HEK293 (cell line): Measurements from ENCODE around the gene HES1.
A peak's percentile ranks its signal among the peaks of the same experiment; 100 is the strongest.

Source experiments
- ATF2 ChIP-seq: fragments of 450-650 bp; formaldehyde crosslinking; IDR thresholded peaks from 2 replicates; pipeline ENCODE4 v1.5.1; 2016; ENCODE audit warnings: missing biosample characterization, missing genetic modification characterization, low read depth
- FEZF1 ChIP-seq: fragments of 450-650 bp; formaldehyde crosslinking; IDR thresholded peaks from 2 replicates; pipeline ENCODE4 v1.5.1; 2016; ENCODE audit warnings: missing biosample characterization, missing genetic modification characterization
- IKZF3 ChIP-seq: fragments of 450-650 bp; IDR thresholded peaks from 2 replicates; pipeline ENCODE4 v1.5.0; 2018; ENCODE audit warnings: missing biosample characterization, mild to moderate bottlenecking, missing genetic modification characterization, moderate library complexity
- MYNN ChIP-seq: fragments of 450-650 bp; formaldehyde crosslinking; IDR thresholded peaks from 2 replicates; pipeline ENCODE4 v1.5.1; 2016; ENCODE audit warnings: missing biosample characterization, missing genetic modification characterization, borderline replicate concordance
- OSR2 ChIP-seq: fragments of 450-650 bp; formaldehyde crosslinking; IDR thresholded peaks from 2 replicates; pipeline ENCODE4 v1.5.1; 2016; ENCODE audit warnings: missing biosample characterization, missing genetic modification characterization
- SCRT2 ChIP-seq: fragments of 450-650 bp; formaldehyde crosslinking; IDR thresholded peaks from 2 replicates; pipeline ENCODE4 v1.5.1; 2016; ENCODE audit warnings: missing biosample characterization, missing genetic modification characterization
- SETDB1 ChIP-seq: IDR thresholded peaks from one replicate; pipeline ENCODE4 v1.6.1; 2017; ENCODE audit warnings: mild to moderate bottlenecking, low read length, moderate library complexity, mixed read lengths; ENCODE audit not compliant: insufficient read length
- ZBTB21 ChIP-seq: fragments of 450-650 bp; formaldehyde crosslinking; IDR thresholded peaks from 2 replicates; pipeline ENCODE4 v1.5.1; 2017; ENCODE audit warnings: missing biosample characterization, missing genetic modification characterization
- ZEB2 ChIP-seq: fragments of 450-650 bp; formaldehyde crosslinking; IDR thresholded peaks from 2 replicates; pipeline ENCODE4 v1.5.1; 2016; ENCODE audit warnings: missing biosample characterization, missing genetic modification characterization
- ZFP41 ChIP-seq: fragments of 450-650 bp; formaldehyde crosslinking; IDR thresholded peaks from 2 replicates; pipeline ENCODE4 v1.5.1; 2016; ENCODE audit warnings: missing biosample characterization, missing genetic modification characterization, borderline replicate concordance
- ZNF239 ChIP-seq: fragments of 450-650 bp; formaldehyde crosslinking; IDR thresholded peaks from 2 replicates; pipeline ENCODE4 v1.5.1; 2016; ENCODE audit warnings: missing biosample characterization, missing genetic modification characterization
- ZNF24 ChIP-seq: fragments of 450-650 bp; formaldehyde crosslinking; IDR thresholded peaks from 2 replicates; pipeline ENCODE4 v1.5.1; 2016; ENCODE audit warnings: missing biosample characterization, missing genetic modification characterization
- ZNF324 ChIP-seq: fragments of 450-650 bp; formaldehyde crosslinking; IDR thresholded peaks from 2 replicates; pipeline ENCODE4 v1.5.1; 2016; ENCODE audit warnings: missing biosample characterization, missing genetic modification characterization
- ZNF366 ChIP-seq: fragments of 450-650 bp; formaldehyde crosslinking; conservative IDR thresholded peaks from 2 replicates; pipeline ENCODE4 v1.5.1; 2016; ENCODE audit warnings: missing biosample characterization, missing genetic modification characterization
- ZNF501 ChIP-seq: fragments of 450-650 bp; formaldehyde crosslinking; IDR thresholded peaks from 2 replicates; pipeline ENCODE4 v1.5.1; 2016; ENCODE audit warnings: missing biosample characterization, missing genetic modification characterization
- ZNF776 ChIP-seq: fragments of 450-650 bp; formaldehyde crosslinking; IDR thresholded peaks from 2 replicates; pipeline ENCODE4 v1.5.0; 2017; ENCODE audit warnings: missing biosample characterization, missing genetic modification characterization, borderline replicate concordance
- ZNF843 ChIP-seq: fragments of 450-650 bp; formaldehyde crosslinking; IDR thresholded peaks from 2 replicates; pipeline ENCODE4 v1.5.1; 2016; ENCODE audit warnings: missing biosample characterization, missing genetic modification characterization
- TF ChIP-seq, protein P1 (sequence below): fragments of 450-650 bp; formaldehyde crosslinking; IDR thresholded peaks from 2 replicates; pipeline ENCODE4 v1.5.1; 2017; ENCODE audit warnings: missing biosample characterization, missing genetic modification characterization
- TF ChIP-seq, protein P2 (sequence below): fragments of 450-650 bp; formaldehyde crosslinking; IDR thresholded peaks from 2 replicates; pipeline ENCODE4 v1.5.1; 2016; ENCODE audit warnings: missing biosample characterization, missing genetic modification characterization, borderline replicate concordance
- TF ChIP-seq, protein P3 (sequence below): fragments of 450-650 bp; formaldehyde crosslinking; IDR thresholded peaks from 2 replicates; pipeline ENCODE4 v1.5.1; 2016; ENCODE audit warnings: missing biosample characterization, missing genetic modification characterization
- TF ChIP-seq, protein P4 (sequence below): fragments of 450-650 bp; formaldehyde crosslinking; IDR thresholded peaks from 2 replicates; pipeline ENCODE4 v1.5.1; 2016; ENCODE audit warnings: missing biosample characterization, missing genetic modification characterization, borderline replicate concordance

HES1 gene

DNA sequence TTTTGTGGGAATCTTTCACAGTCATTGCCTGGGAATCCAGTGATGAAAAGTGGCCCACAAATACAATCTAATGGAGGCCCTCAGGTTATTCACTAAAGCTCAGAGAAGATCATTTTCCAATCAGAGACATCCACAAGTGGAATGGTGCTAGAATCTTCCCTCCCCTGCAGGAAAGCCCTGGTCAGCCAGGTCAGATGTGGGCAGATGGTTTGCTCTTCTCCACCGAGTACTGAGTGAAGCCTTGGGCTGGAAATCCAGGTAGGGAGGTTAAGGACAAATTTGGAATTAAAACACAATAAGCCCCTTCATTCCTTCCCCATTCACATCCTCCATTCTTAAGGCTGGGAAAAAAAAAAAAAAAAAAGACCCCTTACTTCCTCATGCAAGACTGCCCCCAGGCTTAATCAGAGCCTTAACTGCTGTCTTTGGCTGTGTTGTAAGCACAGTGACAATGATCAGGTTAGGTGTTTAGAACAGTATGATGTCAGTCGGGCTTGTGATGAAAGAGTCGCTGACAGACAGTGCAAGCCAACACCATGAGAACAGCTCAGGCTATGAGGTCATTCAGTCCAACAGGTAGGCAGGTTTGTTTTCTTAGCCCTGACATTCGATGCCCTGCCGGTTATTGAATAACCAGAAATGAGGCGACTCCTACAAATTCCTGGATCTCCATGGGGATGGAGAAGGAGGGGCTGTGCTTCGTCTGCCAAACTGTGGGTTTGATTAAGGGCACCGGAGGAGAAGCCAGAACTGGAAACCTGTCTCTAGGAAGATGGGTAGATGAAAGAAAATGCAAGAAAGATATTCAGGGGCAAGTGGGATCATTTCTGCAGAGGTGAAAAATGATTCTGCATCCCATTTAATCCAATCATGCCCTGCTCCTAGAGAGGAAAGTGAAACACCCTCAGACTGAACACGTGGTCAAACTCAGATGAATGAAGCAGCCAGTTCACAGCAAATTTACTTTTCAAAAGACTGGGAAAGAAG, 23.5 kb upstream of the HES1 start (continued):
- TF ChIP-seq ZNF239 (tag by site-specific recombination), result peak; percentile 95
- TF ChIP-seq ZFP41, result no peak
- no peak for TF ChIP-seq ZNF776 (tag by site-specific recombination)
- TF ChIP-seq ZNF366 (tag by site-specific recombination), result peak; percentile 80
- TF ChIP-seq, protein P1, sequence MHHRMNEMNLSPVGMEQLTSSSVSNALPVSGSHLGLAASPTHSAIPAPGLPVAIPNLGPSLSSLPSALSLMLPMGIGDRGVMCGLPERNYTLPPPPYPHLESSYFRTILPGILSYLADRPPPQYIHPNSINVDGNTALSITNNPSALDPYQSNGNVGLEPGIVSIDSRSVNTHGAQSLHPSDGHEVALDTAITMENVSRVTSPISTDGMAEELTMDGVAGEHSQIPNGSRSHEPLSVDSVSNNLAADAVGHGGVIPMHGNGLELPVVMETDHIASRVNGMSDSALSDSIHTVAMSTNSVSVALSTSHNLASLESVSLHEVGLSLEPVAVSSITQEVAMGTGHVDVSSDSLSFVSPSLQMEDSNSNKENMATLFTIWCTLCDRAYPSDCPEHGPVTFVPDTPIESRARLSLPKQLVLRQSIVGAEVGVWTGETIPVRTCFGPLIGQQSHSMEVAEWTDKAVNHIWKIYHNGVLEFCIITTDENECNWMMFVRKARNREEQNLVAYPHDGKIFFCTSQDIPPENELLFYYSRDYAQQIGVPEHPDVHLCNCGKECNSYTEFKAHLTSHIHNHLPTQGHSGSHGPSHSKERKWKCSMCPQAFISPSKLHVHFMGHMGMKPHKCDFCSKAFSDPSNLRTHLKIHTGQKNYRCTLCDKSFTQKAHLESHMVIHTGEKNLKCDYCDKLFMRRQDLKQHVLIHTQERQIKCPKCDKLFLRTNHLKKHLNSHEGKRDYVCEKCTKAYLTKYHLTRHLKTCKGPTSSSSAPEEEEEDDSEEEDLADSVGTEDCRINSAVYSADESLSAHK (tag by site-specific recombination), result no peak
- peak; percentile 95 for TF ChIP-seq ZBTB21
- TF ChIP-seq OSR2, result peak; percentile 44; the same call in 1 of the 2 replicates
- 0 out of 2 replicates have a peak, but pooled peaks have one; percentile 5 for TF ChIP-seq FEZF1 (tag by site-specific recombination)
- TF ChIP-seq SCRT2 (tag by site-specific recombination), result peak; percentile 99
- peak; percentile 91 for TF ChIP-seq ATF2 (tag by site-specific recombination)
- no peak for TF ChIP-seq ZNF501 (tag by site-specific recombination)
- peak; percentile 84 for TF ChIP-seq ZEB2 (tag by site-specific recombination)
- TF ChIP-seq ZNF324 (tag by site-specific recombination), result no peak
- TF ChIP-seq ZNF843 (tag by site-specific recombination), result 0 out of 2 replicates have a peak, but pooled peaks have one; percentile 16
- TF ChIP-seq, protein P2, sequence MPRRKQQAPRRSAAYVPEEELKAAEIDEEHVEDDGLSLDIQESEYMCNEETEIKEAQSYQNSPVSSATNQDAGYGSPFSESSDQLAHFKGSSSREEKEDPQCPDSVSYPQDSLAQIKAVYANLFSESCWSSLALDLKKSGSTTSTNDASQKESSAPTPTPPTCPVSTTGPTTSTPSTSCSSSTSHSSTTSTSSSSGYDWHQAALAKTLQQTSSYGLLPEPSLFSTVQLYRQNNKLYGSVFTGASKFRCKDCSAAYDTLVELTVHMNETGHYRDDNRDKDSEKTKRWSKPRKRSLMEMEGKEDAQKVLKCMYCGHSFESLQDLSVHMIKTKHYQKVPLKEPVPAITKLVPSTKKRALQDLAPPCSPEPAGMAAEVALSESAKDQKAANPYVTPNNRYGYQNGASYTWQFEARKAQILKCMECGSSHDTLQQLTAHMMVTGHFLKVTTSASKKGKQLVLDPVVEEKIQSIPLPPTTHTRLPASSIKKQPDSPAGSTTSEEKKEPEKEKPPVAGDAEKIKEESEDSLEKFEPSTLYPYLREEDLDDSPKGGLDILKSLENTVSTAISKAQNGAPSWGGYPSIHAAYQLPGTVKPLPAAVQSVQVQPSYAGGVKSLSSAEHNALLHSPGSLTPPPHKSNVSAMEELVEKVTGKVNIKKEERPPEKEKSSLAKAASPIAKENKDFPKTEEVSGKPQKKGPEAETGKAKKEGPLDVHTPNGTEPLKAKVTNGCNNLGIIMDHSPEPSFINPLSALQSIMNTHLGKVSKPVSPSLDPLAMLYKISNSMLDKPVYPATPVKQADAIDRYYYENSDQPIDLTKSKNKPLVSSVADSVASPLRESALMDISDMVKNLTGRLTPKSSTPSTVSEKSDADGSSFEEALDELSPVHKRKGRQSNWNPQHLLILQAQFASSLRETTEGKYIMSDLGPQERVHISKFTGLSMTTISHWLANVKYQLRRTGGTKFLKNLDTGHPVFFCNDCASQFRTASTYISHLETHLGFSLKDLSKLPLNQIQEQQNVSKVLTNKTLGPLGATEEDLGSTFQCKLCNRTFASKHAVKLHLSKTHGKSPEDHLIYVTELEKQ (tag by site-specific recombination), result peak; percentile 83
- TF ChIP-seq, protein P3, sequence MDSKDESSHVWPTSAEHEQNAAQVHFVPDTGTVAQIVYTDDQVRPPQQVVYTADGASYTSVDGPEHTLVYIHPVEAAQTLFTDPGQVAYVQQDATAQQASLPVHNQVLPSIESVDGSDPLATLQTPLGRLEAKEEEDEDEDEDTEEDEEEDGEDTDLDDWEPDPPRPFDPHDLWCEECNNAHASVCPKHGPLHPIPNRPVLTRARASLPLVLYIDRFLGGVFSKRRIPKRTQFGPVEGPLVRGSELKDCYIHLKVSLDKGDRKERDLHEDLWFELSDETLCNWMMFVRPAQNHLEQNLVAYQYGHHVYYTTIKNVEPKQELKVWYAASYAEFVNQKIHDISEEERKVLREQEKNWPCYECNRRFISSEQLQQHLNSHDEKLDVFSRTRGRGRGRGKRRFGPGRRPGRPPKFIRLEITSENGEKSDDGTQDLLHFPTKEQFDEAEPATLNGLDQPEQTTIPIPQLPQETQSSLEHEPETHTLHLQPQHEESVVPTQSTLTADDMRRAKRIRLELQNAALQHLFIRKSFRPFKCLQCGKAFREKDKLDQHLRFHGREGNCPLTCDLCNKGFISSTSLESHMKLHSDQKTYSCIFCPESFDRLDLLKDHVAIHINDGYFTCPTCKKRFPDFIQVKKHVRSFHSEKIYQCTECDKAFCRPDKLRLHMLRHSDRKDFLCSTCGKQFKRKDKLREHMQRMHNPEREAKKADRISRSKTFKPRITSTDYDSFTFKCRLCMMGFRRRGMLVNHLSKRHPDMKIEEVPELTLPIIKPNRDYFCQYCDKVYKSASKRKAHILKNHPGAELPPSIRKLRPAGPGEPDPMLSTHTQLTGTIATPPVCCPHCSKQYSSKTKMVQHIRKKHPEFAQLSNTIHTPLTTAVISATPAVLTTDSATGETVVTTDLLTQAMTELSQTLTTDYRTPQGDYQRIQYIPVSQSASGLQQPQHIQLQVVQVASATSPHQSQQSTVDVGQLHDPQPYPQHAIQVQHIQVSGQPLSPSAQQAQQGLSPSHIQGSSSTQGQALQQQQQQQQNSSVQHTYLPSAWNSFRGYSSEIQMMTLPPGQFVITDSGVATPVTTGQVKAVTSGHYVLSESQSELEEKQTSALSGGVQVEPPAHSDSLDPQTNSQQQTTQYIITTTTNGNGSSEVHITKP (tag by site-specific recombination), result peak; percentile 80
- TF ChIP-seq, protein P4, sequence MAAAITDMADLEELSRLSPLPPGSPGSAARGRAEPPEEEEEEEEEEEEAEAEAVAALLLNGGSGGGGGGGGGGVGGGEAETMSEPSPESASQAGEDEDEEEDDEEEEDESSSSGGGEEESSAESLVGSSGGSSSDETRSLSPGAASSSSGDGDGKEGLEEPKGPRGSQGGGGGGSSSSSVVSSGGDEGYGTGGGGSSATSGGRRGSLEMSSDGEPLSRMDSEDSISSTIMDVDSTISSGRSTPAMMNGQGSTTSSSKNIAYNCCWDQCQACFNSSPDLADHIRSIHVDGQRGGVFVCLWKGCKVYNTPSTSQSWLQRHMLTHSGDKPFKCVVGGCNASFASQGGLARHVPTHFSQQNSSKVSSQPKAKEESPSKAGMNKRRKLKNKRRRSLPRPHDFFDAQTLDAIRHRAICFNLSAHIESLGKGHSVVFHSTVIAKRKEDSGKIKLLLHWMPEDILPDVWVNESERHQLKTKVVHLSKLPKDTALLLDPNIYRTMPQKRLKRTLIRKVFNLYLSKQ (tag by site-specific recombination), result no peak
- no peak for TF ChIP-seq SETDB1
- no peak for TF ChIP-seq MYNN
- peak; percentile 63 for TF ChIP-seq ZNF24
- peak; percentile 67 for TF ChIP-seq IKZF3 (tag by site-specific recombination)
